GM18511 (cell line): ENCODE measurements around the gene SRM.
"Not testable (repeated sequence)": the region's sequence is repeated elsewhere in the genome, so short reads cannot be mapped to it uniquely, and the experiment has no call there.

ENCODE experiments used
- ATAC-seq: cut with Tn5 transposase; IDR thresholded peaks from one replicate; pipeline ENCODE4 v1.9.1; 2021; ENCODE audit warnings: mild to moderate bottlenecking, moderate library complexity; ENCODE audit not compliant: unreplicated experiment

The SRM gene

DNA sequence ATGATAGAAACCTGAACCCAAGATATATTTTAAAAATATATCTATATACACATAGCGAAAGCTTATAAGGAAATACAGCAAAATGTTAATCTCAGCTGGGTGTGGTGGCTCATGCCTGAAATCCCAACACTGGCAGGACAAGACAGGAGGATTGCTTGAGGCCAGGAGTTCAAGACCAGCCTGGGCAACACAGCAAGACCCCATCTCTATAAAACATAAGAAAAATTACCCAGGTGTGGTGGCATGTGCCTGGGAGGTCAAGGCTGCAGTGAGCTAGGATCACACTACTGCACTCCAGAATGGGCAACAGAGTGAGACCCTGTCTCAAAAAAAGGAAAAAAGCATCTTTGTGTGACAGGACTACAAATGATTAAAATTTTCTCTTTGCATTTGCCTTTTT is 6.0 kb upstream of the SRM start:
- ATAC-seq, result no peak

DNA sequence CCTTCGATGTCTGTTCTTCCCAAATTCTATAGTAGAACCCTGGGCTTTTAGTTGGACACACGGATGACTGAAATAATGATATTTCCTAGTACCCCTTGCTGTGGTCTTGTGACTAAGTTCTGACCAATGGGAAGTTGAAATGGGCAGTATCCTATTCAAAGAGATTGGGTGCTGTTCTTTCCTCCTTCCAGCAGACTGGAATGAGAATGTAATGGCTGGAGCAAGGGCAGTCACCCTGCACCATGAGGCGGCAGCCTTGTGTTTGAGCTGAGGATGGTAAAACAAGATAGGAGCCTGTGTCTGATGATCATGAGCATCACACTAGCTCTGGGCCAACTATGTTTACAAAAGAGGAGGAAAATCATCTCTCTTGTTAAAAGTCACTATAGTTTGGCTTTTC is 5.1 kb upstream of the SRM start:
- ATAC-seq, result no peak

DNA sequence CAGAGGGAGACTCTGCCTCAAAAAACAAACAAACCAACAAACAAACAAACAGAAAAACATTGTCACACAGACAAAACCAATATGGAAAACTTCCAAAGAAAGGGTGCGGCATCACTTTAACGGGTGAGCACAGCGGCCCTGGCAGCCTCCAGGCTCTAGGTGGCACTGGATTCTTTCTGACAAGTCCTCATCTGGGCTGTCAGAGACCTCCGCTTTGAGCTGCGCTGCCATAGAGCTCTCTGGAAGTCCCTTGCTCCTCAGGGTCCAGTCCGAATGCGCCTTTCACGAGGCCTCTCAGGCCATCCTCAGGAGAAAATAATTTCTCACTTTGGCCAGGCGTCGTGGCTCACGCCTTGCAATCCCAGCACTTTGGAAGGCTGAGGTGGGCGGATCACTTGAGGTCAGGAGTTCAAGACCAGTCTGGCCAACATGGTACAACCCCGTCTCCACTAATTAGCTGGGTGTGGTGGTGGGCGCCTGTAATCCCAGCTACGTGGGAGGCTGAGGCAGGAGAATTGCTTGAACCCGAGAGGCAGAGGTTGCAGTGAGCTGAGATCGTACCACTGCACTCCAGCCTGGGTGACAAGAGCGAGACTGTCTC is 4.2 kb upstream of the SRM start:
- not testable (repeated sequence) for ATAC-seq

DNA sequence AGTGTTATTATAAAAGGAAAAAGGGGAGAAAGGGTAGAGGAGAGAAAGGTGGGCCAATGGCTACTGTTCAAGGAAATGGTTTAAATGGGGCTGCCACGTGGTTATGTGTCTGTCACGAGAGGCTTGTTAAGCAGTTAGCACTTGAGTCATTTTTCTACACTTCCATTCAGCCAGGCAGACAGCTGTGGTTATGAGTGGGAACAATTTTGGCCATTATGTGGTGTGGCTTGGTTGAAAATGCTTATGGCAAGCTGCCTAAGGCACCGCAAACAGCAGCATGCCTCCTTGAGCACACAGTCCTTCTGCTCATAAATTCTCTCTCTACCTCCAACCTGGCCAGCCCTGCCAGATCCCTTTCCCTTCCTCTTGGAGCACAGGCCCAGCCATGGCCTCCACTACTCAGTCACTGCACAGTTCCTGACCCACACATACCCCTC is 3.2 kb upstream of the SRM start:
- ATAC-seq, result peak; percentile 47

DNA sequence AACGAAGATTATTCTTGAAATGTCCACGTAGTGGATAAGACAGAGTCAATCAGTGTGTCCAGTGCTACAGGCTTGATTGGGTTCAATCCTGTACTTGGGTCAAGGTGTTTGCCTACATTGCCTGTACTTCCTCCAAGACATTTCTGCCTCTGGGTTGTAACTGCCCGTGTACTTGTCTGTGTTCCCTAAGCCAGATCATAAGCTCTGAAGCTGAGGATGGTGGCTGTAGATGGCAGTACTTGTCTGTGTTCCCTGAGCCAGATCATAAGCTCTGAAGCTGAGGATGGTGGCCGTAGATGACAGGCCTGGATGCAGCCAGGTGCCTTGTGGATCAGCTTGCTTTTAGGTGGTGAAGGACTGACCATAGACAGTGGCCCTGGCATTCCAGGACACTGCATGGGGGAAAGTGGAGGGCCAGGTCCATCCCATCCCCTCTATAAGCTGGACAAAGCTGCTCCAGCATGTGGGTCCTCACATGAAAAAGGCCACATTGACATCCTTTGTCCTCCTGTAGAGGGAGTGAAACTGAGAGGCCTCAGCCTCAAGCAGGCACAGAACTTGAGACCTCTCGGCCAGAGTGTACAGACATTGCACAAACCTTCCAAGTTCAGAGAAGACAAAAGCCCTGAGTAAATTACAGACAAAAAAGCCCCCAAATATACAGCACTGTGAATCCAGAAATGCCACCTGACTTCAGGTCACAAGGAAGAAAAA is 2.0 kb upstream of the SRM start:
- ATAC-seq, result no peak

DNA sequence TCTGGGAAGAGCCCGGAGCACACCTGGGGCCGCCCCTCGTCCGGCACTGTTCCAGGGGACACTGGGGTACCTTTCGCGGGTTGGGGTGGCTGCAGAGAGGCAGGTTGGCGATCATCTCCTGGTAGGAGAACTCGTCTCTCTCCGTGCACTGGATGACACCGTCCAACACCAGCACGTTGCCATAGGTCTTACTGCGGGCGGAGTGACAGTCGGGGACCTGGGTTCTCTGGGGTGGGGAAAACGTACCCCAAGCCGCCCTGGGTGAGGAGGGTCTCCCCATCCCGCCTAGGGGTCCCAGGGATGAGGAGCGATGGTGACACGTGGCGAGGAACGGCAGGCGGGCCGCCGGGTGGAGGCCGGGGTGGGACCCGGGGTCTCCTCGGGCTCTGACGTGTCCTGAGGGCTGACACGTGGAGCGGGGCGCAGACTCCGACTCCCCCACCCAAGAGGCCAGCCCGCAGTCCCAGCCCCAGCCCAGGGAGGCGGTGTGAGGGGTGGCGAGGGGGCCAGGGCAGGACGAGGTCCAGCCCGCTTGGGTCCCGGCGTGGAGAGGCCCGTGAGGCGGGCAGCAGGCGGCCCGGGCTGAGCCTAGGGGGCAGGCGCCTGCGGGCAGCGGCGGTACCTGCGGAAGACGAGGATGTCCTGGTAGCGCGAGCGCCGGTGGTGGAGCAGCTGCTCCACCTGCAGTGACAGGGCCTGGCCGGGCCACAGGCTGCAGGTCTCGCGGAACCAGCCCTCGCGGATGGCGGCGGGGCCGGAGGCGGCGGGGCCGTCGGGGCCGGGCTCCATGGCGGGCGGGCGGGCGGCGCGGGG is 457 bp downstream of the SRM start:
- ATAC-seq, result peak; percentile 23

DNA sequence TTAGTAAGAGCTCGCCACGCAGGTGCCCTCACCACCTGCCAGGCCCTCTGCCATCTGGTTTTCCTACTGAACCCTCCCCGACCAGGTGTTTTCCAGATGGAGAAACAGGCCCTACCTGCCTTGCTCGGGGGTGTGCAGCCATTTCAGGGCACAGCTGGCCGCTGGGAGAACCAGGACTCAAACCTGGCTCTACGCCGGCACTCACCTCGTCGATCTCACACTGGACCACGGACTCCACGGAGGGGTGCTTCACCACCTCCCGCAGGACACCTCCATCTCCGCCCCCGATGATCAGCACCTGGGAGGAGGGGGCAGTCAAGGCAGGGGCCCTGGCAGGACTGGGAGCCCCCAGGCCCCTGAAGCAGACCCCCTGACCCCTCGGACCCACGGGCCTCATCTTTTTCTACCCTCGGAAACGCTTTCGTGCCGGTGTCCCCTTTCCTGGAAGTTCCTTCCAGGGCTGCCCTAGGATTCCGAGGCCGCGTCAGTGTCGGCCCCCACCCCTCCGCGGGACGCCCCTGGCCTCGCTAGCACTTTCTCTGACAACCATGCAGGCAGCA is 1.1 kb downstream of the SRM start:
- no peak for ATAC-seq

DNA sequence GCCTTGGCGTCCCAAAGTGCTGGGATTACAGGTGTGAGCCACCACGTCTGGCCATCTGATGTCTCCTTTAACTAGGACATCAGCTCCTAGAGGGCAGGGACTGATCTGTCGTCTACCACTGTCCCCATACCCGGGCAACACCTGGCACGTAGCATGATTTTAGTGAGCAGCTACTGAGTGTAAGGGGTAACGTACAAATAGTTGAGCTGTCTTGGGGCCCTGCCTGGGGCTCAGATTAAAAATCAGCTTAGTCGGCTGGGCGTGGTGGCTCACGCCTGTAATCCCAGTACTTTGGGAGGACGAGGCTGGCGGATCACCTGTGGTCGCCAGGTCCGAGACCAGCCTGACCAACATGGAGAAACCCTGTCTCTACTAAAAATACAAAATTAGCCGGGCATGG is 1.8 kb downstream of the SRM start:
- ATAC-seq, result no peak

DNA sequence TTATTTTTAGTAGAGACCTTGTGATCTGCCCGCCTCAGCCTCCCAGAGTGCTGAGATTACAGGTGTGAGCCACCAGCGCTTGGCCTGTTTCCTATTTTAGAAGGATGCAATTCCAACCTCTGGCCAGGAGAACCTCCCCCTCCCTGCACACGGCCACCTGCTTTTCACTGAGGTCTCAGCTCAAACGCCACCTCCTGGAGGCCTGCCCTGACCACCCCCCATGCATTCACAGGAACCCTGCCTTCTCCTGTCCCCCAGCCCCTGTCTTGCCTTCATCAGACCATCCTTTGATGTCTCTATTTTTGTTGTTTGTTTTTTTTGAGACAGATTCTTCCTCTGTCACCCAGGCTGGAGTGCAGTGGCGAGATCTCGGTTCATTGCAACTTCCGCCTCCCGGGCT is 2.3 kb downstream of the SRM start:
- no peak for ATAC-seq

DNA sequence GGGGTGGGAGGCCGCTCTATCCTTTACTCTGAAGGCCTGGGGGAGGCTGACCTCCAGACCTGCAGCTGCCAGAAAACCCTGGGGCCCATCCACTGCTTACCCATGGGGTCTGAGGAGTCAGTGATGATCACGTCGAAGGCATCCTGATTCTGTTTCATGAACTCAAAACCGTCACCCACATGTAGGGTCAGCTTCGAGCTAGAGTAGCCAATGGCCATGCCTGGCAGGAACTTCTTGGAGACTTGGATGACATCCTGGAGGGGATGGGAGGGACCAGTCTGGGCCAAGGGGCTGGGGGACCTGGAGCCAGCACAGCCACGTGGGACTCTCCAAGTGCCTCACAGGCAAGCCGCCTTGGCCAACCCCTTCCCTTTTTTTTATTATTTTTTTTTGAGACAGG is 3.3 kb downstream of the SRM start:
- no peak for ATAC-seq

DNA sequence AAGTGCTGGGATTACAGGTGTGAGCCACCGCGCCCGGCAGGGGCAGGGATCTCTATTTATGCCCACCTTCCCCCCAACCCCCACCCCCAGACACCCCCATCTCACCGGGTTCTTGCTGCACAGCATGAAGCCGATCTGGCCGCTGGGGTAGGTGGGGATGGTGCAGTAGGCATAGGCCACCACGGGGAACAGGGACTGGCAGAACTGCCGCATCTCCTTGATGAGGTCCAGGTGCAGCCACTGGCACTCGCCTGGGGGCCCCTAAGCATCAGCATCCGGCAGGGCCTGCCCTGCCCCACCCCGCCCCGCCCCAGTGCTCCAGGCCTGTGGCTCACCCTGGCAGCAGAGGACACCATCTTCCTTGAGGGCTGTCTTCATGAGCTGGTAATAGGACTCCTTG is 4.1 kb downstream of the SRM start:
- no peak for ATAC-seq

DNA sequence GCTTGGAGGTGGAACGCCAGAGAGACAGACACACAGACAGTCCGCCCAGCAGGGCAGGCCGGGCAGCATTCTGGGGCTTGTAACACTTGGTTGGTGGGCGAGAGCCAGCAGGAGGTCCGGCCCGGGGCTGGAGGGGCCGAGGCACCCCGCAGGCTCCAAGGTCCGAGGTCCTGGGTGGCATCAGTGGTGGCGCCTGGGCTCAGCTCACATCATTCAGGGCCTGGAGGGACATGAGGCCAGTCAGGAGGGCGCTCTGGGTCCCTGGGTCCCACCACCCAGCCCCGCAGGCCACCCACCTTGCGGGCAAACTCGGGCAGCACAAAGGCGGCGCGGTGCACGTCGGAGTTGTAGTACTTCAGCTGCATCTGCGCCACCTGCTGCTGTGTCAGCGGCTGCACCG is 5.2 kb downstream of the SRM start:
- ATAC-seq, result no peak

DNA sequence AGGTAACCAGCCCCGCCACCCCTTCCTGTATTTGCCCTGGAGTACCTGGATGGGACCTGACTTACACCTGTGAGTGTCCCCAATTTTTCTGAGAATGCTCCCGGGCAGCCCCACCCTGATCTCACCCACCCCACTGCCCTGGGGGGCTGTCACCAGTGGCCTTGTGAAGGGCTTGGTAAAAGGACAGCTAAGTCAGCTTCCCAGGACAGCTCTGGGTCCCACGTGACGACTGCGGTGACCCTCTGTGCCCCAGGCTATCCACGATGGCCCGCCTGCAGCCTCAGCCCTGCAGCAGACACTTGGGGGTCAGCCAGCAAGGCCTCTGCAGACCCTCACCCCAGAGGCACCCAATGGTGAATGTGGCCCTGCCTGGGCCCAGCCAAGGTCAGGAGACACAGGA is 5.6 kb downstream of the SRM start:
- no peak for ATAC-seq

DNA sequence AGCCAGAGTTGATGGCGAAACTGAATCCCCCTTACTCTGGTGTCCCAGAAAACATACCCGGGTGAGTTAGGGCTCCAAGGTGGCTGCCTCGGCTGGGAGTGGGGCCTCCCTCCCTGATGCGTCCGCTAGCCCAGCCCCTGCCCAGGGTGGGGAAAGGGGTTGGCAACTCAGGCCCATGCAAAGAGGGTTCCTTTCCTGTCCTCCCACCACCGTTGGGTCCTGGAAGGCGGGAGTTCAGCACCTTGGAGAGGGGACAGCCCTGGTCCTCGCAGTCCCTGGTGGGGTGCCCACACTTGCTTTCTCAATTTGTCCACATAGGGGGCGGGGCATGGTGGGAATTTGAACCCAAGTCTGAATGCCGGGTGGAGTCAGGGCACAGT is 6.1 kb downstream of the SRM start:
- no peak for ATAC-seq

DNA sequence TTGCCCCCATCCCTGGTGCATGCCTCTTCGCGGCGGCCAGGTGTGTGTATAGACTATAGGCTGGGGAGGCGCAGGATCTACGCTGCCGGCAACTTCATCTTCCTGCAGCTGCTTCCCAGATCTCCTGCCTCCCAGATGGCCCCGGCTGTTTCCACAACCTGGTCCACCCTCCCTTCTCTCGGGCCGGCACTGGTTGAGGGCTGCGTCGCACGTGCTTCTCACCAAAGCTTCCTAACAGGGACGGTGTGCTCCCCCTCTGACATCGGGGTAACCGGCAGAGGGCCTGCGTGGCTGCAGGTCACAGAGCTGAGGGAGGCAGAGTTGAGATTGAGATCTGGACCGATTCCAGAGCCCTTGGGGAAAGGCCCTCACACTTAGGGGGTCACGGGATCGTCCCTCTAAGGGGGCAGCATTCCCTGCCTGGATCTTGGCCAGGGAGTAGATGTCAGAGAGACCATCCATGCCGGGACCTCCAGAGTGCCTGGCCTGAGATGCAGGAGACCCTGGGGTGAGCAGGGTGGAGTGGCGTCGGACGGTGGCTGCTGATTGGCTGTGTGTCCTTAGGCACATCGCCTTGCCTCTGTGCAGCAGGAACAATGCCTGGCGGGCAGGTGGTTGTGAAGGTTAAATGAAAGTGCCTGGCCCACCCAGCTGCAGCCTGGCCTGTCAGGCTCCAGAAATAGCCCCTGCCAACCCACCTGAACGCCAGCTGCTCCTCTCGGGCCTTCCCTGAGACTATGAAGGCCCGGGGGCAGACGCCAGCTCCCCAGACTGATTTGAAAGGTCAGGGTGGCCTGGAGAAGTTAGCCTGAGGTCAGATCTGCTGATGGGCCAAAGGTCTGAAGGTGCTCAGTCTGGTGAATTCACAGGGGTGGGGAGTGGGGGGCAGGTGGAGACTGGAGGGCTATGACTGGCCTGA is 6.7 kb downstream of the SRM start:
- ATAC-seq, result no peak

DNA sequence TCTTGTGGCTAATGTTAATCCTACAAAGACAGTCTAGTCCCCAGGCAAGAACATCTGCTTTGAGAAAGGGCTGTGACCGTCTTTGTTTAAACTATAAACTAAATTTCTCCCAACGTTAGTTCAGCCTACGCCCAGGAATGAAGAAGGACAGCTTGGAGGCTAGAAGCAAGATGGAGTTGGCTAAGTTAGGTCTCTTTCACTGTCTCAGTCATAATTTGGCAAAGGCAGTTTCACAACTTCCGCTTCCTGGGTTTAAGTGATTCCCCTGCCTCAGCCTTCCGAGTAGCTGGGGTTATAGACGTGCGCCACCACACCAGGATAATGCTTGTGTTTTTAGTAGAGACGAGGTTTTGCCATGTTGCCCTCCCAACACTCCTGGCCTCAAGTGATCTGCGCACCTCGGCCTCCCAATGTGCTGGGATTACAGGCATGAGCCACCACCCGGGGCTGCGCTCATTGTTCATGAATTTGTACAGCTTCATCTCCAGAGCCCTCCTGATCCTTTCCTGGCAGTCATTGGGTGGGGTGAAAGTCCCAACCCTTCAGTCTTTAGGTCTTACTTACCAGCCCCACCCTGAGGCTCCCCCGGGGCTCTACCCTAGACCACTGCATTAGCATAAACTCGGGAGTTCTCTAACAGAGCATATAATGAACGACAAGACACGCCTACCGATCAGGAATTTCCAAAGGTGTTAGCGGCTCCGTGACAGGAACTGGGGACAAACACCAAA is 7.9 kb downstream of the SRM start:
- ATAC-seq, result no peak

DNA sequence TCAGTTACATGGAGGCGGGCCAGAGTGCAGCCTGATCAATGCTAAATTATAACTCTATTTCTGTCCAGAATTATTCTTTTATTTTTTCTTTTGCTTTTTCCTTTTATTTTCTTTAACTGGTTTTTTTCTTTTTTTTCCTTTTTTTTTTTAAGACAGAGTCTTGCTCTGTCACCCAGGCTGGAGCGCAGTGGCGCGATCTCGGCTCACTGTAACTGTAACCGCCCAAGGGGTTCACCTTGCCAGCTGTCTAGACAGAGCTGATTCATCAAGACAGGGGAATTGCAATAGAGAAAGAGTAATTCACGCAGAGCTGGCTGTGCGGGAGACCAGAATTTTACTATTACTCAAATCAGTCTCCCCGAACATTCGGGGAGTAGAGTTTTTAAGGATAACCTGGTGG is 8.7 kb downstream of the SRM start:
- not testable (repeated sequence) for ATAC-seq

DNA sequence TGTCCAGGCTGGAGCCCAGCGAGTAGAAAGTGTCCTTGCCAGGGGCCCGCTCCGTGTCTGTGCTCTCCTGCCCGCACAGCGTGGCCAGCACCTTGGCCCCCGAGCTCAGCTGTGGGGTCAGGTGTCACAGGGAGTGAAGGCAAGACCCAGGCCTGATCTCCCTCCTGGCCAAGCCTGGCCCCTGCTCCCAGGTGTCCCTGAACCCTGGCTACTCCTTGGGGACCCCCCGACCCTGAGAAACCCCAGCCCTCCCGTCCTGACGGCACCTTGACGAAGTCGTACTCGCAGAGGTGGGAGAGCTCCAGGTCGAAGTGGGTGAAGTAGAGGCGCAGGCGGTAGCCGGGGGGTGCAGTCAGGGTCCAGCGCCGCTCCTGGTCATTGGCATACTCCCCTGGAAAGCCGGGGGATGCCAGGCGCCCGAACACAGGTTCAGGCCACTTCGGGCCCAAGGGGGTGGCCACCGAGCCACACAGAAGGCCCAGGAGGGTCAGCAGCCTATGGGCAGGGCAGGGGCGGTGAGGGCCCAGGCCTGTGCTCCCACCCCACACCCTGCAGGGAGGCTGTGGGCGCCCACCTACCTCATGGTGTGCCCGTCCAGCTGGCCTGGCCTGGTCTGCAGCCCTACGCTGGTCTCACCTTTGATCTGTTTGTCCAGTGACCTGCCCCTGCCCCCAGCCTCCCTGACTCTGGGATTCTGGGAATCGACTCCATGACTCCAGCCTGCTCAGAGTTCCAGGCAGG is 13.0 kb downstream of the SRM start, which contains the start of gene MASP2:
Gene MASP2 (minus strand): TSS at position 615 of the 741 bp plus-strand sequence. CDS start 32 bp downstream, at position 583.
- ATAC-seq, result no peak

DNA sequence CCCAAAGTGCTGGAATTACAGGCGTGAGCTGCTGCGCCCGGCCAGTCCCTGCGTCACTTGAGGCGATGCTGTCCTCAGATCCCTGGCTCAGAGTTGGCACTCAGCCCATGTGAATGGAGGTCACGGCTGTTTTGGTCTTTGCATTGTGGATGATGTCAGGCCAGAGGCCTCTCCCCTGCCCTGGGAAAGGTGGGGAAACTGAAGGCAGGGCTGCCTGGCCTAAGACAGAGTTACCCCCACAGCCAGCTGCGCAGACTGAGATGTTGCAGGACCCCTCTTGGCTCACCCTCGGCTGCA is 13.6 kb downstream of the SRM start:
- ATAC-seq, result no peak
